ENCODE results near the gene FAM20C. TPM values are rescaled to one million over a fixed set of nuclear protein-coding genes. Genes with fewer than 3 reads are reported as not detected.
"Not testable (repeated sequence)": the region's sequence is repeated elsewhere in the genome, so short reads cannot be mapped to it uniquely, and the experiment has no call there.

Gene FAM20C
- total RNA-seq, 1 experiment from 2014 or later, result 62.6 TPM

DNA sequence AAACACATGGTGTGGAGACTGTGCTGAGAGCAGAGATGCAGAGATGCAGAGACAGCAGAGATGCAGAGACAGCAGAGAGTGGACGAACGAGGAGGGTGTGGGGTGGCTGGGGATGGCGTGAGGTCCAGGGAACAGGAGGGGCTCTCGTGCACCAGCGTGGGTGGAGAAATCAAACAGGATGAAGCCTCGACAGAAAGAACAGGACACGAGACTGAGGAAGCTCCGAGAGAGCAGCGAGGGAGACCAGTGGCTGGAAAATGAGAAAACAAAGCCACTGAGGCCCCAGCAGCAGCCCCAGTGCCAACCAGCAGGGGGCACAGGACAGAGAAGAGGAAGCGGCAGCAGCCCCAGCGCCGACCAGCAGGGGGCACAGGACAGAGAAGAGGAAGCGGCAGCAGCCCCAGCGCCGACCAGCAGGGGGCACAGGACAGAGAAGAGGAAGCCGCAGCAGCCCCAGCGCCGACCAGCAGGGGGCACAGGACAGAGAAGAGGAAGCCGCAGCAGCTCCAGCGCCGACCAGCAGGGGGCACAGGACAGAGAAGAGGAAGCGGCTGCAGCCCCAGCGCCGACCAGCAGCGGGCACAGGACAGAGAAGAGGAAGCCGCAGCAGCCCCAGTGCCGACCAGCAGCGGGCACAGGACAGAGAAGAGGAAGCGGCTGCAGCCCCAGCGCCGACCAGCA, 70.4 kb downstream of the FAM20C start:
- H3K14ac ChIP-seq (ENCODE audit: insufficient read depth, low read length); H2BK12ac ChIP-seq (ENCODE audit: insufficient read length, low read depth, low read length); H3K79me2 ChIP-seq (ENCODE audit: insufficient read depth, low read length); H3K23ac ChIP-seq (ENCODE audit: insufficient read length, low read depth, low read length); H3K18ac ChIP-seq (ENCODE audit: insufficient read length, low read depth, low read length); H2BK20ac ChIP-seq (ENCODE audit: low read depth, low read length, poor library complexity, severe bottlenecking); H3K79me1 ChIP-seq (ENCODE audit: insufficient read depth, low read depth, low read length, poor library complexity, severe bottlenecking); H4K5ac ChIP-seq (ENCODE audit: insufficient read length, low read depth, low read length); H3K27me3 ChIP-seq (ENCODE audit: insufficient read depth, low read length); H3K4me1 Mint-ChIP-seq; H2BK15ac ChIP-seq (ENCODE audit: low read depth, low read length); H2BK120ac ChIP-seq (ENCODE audit: low read depth, low read length, poor library complexity, severe bottlenecking); H2BK5ac ChIP-seq (ENCODE audit: insufficient read length, low read length); H4K91ac ChIP-seq (ENCODE audit: insufficient read length, low read depth, low read length); H4K8ac ChIP-seq (replicated peaks; ENCODE audit: insufficient read length, low read depth, low read length); H2AFZ ChIP-seq (ENCODE audit: low read length); H3K56ac ChIP-seq (ENCODE audit: insufficient read length, low read depth, low read length); H3K9ac ChIP-seq (ENCODE audit: extremely low read depth, insufficient read length, low read length); H3K23me2 ChIP-seq (ENCODE audit: insufficient read length, low read depth, low read length, poor library complexity, severe bottlenecking); H3K27ac ChIP-seq (ENCODE audit: insufficient read length, low read depth, low read length); H3K4me1 ChIP-seq (ENCODE audit: insufficient read depth, low read length); H4K20me1 ChIP-seq (ENCODE audit: control insufficient read depth, insufficient read depth, insufficient read length); H3T11ph ChIP-seq (ENCODE audit: low read length); H3K4me2 ChIP-seq (ENCODE audit: insufficient read depth, insufficient read length, low read length); DNase-seq; H3K4ac ChIP-seq (ENCODE audit: low read depth, low read length); H2AK5ac ChIP-seq (ENCODE audit: insufficient read length, low read length): not testable (repeated sequence)
- Mint-ChIP-seq H3K4me3 (peak overlapping the region in 1 of 2 experiments; percentile 3; a peak in 2 of 5 replicates), H3K36me3 (ENCODE audit: insufficient read depth in 1 of 3, low read depth in 3 of 3) (peaks cover 53 to 62% (median 59%) of the 10 kb centered on the region in 3 experiments), H3K27ac (peak overlapping the region in 2 of 3 experiments; percentile 35 to 40; a peak in 1 of 7 replicates), H3K27me3 (ENCODE audit: low read depth) (peaks cover 35% of the 10 kb centered on the region), H3K9me3 (peaks cover 61 to 77% of the 10 kb centered on the region in 2 experiments)
- peaks cover 46% of the 10 kb centered on the region for H3K9me3 ChIP-seq (ENCODE audit: control insufficient read depth, low read depth, low read length)
- TF ChIP-seq, protein P1, sequence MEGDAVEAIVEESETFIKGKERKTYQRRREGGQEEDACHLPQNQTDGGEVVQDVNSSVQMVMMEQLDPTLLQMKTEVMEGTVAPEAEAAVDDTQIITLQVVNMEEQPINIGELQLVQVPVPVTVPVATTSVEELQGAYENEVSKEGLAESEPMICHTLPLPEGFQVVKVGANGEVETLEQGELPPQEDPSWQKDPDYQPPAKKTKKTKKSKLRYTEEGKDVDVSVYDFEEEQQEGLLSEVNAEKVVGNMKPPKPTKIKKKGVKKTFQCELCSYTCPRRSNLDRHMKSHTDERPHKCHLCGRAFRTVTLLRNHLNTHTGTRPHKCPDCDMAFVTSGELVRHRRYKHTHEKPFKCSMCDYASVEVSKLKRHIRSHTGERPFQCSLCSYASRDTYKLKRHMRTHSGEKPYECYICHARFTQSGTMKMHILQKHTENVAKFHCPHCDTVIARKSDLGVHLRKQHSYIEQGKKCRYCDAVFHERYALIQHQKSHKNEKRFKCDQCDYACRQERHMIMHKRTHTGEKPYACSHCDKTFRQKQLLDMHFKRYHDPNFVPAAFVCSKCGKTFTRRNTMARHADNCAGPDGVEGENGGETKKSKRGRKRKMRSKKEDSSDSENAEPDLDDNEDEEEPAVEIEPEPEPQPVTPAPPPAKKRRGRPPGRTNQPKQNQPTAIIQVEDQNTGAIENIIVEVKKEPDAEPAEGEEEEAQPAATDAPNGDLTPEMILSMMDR (conservative IDR thresholded peaks at IDR 0.05), result peak; percentile 64
- WGBS (ENCODE audit: extremely low coverage, insufficient read length, low lambda C conversion rate), result no CpG with 5 or more reads among the region's 31 CpGs
